Esophagus squamous epithelium (tissue), 4 donors: Measurements from ENCODE around the gene FXYD5.

Experiments used
- POLR2A ChIP-seq, 4 donors: fragments of 450-650 bp; IDR thresholded peaks; one replicate each; pipeline ENCODE4 v1.6.1; 2017; ENCODE audit warnings: antibody characterized with exemption in 4 of 4, mild to moderate bottlenecking in 4 of 4, moderate library complexity in 3 of 4
- TF ChIP-seq, protein P1 (sequence below), 6 experiments: fragments of 450-650 bp in 4 of 6; fragments of 200-600 bp in 2 of 6; sonication (generic) in 2 of 6; IDR thresholded peaks; one replicate each; pipeline ENCODE4 v1.5.1; 2016 to 2019; ENCODE audit warnings: antibody characterized with exemption in 6 of 6, mild to moderate bottlenecking in 4 of 6, moderate library complexity in 4 of 6

DNA sequence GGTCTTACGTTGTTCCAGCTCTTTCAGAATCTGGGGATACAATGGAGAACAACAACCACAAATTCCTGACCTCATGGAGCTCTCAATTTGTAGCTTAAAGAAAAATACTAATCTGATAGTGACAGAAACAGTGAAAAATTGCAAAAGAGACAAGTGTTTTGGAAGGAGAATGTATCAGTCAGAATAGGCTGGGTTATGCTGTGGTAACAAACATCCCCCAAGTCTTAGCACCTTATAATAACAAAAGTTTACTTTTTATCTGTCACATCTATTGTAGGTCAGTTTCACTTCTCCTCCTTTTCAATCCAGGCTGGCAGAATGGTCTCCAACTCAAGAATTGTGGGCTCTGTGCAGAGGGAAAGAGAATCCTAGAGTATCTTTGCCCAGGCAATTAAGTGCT, 64.5 kb downstream of the FXYD5 start:
- TF ChIP-seq, protein P1, sequence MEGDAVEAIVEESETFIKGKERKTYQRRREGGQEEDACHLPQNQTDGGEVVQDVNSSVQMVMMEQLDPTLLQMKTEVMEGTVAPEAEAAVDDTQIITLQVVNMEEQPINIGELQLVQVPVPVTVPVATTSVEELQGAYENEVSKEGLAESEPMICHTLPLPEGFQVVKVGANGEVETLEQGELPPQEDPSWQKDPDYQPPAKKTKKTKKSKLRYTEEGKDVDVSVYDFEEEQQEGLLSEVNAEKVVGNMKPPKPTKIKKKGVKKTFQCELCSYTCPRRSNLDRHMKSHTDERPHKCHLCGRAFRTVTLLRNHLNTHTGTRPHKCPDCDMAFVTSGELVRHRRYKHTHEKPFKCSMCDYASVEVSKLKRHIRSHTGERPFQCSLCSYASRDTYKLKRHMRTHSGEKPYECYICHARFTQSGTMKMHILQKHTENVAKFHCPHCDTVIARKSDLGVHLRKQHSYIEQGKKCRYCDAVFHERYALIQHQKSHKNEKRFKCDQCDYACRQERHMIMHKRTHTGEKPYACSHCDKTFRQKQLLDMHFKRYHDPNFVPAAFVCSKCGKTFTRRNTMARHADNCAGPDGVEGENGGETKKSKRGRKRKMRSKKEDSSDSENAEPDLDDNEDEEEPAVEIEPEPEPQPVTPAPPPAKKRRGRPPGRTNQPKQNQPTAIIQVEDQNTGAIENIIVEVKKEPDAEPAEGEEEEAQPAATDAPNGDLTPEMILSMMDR (IDR thresholded peaks at IDR 0.05): no peak
- TF ChIP-seq POLR2A (IDR thresholded peaks at IDR 0.05): no peak
